H1 (cell line): ENCODE results near the gene ULK2. TPM values are rescaled to one million over a fixed set of nuclear protein-coding genes. Genes with fewer than 3 reads are reported as not detected.
A peak's percentile ranks its signal among the peaks of the same experiment; 100 is the strongest.

Experiments
- CTCF ChIA-PET: fragments of 300-600 bp; sonication (Branson Sonifier 250); formaldehyde crosslinking; loops from one replicate; lab custom pipeline; 2021; ENCODE audit not compliant: partially characterized antibody; lab: Charles Lee
- POLR2A ChIA-PET: fragments of 300-600 bp; sonication (Branson Sonifier 250); formaldehyde crosslinking; loops from one replicate; lab custom pipeline; 2021; ENCODE audit warnings: inconsistent platforms; ENCODE audit not compliant: partially characterized antibody; lab: Charles Lee
- DNase-seq, 2 experiments: peaks; one replicate each; pipeline versions ENCODE4 v3.0.0 to v3.0.0-alpha.2; 2010 to 2022; ENCODE audit warnings: low spot score in 2 of 2, low read depth in 1 of 2, mixed read lengths in 1 of 2
- FAIRE-seq: peaks from 2 replicates; lab custom pipeline; 2011; peaks lifted over from hg19 to GRCh38; lab: Jason Lieb, UNC
- H2AFZ ChIP-seq: 2 replicates; pipeline ENCODE4 v1.8.1; 2012; ENCODE audit warnings: low read length, inconsistent platforms
- H2AK5ac ChIP-seq: 2 replicates; pipeline ENCODE4 v1.6.1; 2013; ENCODE audit warnings: low read depth, low read length
- H2BK120ac ChIP-seq: replicated peaks from 2 replicates; pipeline ENCODE3; 2013; ENCODE audit warnings: low read depth, low read length, inconsistent platforms
- H2BK12ac ChIP-seq: 2 replicates; pipeline ENCODE4 v1.6.1; 2013; ENCODE audit warnings: low read depth, low read length
- H2BK15ac ChIP-seq: 2 replicates; pipeline ENCODE4 v1.6.1; 2013; ENCODE audit warnings: low read length
- H2BK20ac ChIP-seq: 2 replicates; pipeline ENCODE4 v1.6.1; 2013; ENCODE audit warnings: low read length
- H2BK5ac ChIP-seq: 2 replicates; pipeline ENCODE4 v1.6.1; 2013; ENCODE audit warnings: low read depth, low read length
- H3K14ac ChIP-seq: 2 replicates; pipeline ENCODE4 v1.6.1; 2013; ENCODE audit warnings: inconsistent platforms; ENCODE audit not compliant: insufficient read length
- H3K18ac ChIP-seq: 2 replicates; pipeline ENCODE4 v1.6.1; 2013; ENCODE audit warnings: low read length; ENCODE audit errors: extremely low read depth
- H3K23ac ChIP-seq: 2 replicates; pipeline ENCODE4 v1.6.1; 2013; ENCODE audit warnings: inconsistent platforms; ENCODE audit not compliant: insufficient read length
- H3K23me2 ChIP-seq: 2 replicates; pipeline ENCODE4 v1.6.1; 2013; ENCODE audit warnings: low read depth, low read length
- H3K27ac ChIP-seq: 2 replicates; pipeline ENCODE4 v1.6.1; 2011; ENCODE audit warnings: low read depth, low read length, inconsistent platforms
- H3K27me3 ChIP-seq, 4 experiments: replicated peaks in 1 of 4; 1 replicate in 1 of 4; 2 replicates in 3 of 4; pipeline versions ENCODE4 v1.6.1 to v1.8.1; 2011 to 2013; ENCODE audit warnings: low read length in 3 of 4, mild to moderate bottlenecking in 3 of 4, inconsistent platforms in 2 of 4, mixed read lengths in 2 of 4, moderate library complexity in 1 of 4; ENCODE audit not compliant: control insufficient read depth in 3 of 4, insufficient read depth in 3 of 4; ENCODE audit errors: extremely low read depth in 1 of 4
- H3K36me3 ChIP-seq, 4 experiments: 2 replicates each; pipeline versions ENCODE4 v1.6.1 to v1.8.1; 2011 to 2013; ENCODE audit warnings: mild to moderate bottlenecking in 4 of 4, low read length in 3 of 4, moderate library complexity in 2 of 4, control low read depth in 1 of 4, inconsistent platforms in 1 of 4; ENCODE audit not compliant: insufficient read depth in 4 of 4, control insufficient read depth in 2 of 4
- H3K4ac ChIP-seq: replicated peaks from 2 replicates; pipeline ENCODE3; 2013; ENCODE audit warnings: low read length, low read depth, mixed read lengths, inconsistent platforms; ENCODE audit not compliant: insufficient read length
- H3K4me1 ChIP-seq, 4 experiments: replicated peaks in 1 of 4; 1 replicate in 1 of 4; 2 replicates in 3 of 4; pipeline versions ENCODE4 v1.6.1 to v1.8.1; 2011 to 2013; ENCODE audit warnings: low read length in 3 of 4, inconsistent platforms in 2 of 4, mixed read lengths in 1 of 4; ENCODE audit not compliant: insufficient read depth in 4 of 4, control insufficient read depth in 3 of 4
- H3K4me2 ChIP-seq, 2 experiments: 2 replicates each; pipeline versions ENCODE4 v1.6.1 to v1.8.1; 2011 to 2013; ENCODE audit warnings: low read depth in 2 of 2, low read length in 2 of 2, control low read depth in 1 of 2, inconsistent platforms in 1 of 2, mild to moderate bottlenecking in 1 of 2; ENCODE audit not compliant: insufficient read depth in 1 of 2
- H3K4me3 ChIP-seq, 4 experiments: fragments of 200-600, 300-600 bp in 1 of 4; sonication (generic), shearing (Covaris generic), sonication (Bioruptor Twin) in 1 of 4; 2 replicates each; pipeline versions ENCODE4 v1.5.1 to v1.8.1; 2011 to 2016; ENCODE audit warnings: low read length in 4 of 4, low read depth in 3 of 4, control low read depth in 2 of 4, inconsistent platforms in 2 of 4, mild to moderate bottlenecking in 2 of 4, mixed read lengths in 1 of 4, moderate library complexity in 1 of 4; ENCODE audit not compliant: insufficient read depth in 2 of 4; ENCODE audit errors: extremely low read depth in 1 of 4
- H3K56ac ChIP-seq: replicated peaks from 2 replicates; pipeline ENCODE3; 2013; ENCODE audit warnings: low read depth, mild to moderate bottlenecking, mixed read lengths, low read length, inconsistent platforms; ENCODE audit not compliant: insufficient read length
- H3K79me1 ChIP-seq: 2 replicates; pipeline ENCODE4 v1.6.1; 2013; ENCODE audit warnings: low read depth, low read length, control low read depth
- H3K79me2 ChIP-seq, 2 experiments: 2 replicates each; pipeline versions ENCODE4 v1.6.1 to v1.8.1; 2012 to 2013; ENCODE audit warnings: low read length in 2 of 2, mild to moderate bottlenecking in 2 of 2, inconsistent platforms in 1 of 2; ENCODE audit not compliant: insufficient read depth in 2 of 2, control insufficient read depth in 1 of 2
- H3K9ac ChIP-seq, 4 experiments: replicated peaks in 1 of 4; 1 replicate in 1 of 4; 2 replicates in 3 of 4; pipeline versions ENCODE4 v1.6.1 to v1.8.1; 2011 to 2013; ENCODE audit warnings: low read depth in 3 of 4, low read length in 3 of 4, control low read depth in 2 of 4, mild to moderate bottlenecking in 2 of 4, moderate library complexity in 2 of 4, inconsistent platforms in 1 of 4; ENCODE audit errors: extremely low read depth in 1 of 4
- H3K9me3 ChIP-seq, 2 experiments: 2 replicates each; pipeline versions ENCODE4 v1.6.1 to v1.8.1; 2012 to 2013; ENCODE audit warnings: mild to moderate bottlenecking in 2 of 2, moderate library complexity in 2 of 2, control low read depth in 1 of 2, inconsistent platforms in 1 of 2, low read depth in 1 of 2, low read length in 1 of 2, mixed read lengths in 1 of 2; ENCODE audit not compliant: insufficient read depth in 2 of 2
- H4K20me1 ChIP-seq, 2 experiments: replicated peaks in 1 of 2; 2 replicates each; pipeline versions ENCODE3 to v1.8.1; 2011 to 2013; ENCODE audit warnings: inconsistent platforms in 2 of 2, low read length in 2 of 2, mild to moderate bottlenecking in 1 of 2; ENCODE audit not compliant: insufficient read depth in 2 of 2, control insufficient read depth in 1 of 2
- H4K5ac ChIP-seq: 2 replicates; pipeline ENCODE4 v1.6.1; 2013; ENCODE audit warnings: low read length, low read depth, mixed read lengths, inconsistent platforms; ENCODE audit not compliant: insufficient read length
- H4K8ac ChIP-seq: 2 replicates; pipeline ENCODE4 v1.8.0; 2013; ENCODE audit warnings: mild to moderate bottlenecking, moderate library complexity, low read length, inconsistent platforms; ENCODE audit not compliant: insufficient read depth; ENCODE audit errors: extremely low read depth
- H4K91ac ChIP-seq: replicated peaks from 2 replicates; pipeline ENCODE3; 2013; ENCODE audit warnings: low read length, mixed read lengths, inconsistent platforms; ENCODE audit not compliant: insufficient read length
- CTCF ChIP-seq, 3 experiments: IDR thresholded peaks; 1 replicate in 2 of 3; 2 replicates in 1 of 3; pipeline versions ENCODE4 v1.5.1 to v1.6.1; 2011; ENCODE audit warnings: low read length in 3 of 3, mild to moderate bottlenecking in 3 of 3, inconsistent platforms in 2 of 3, low read depth in 1 of 3, moderate library complexity in 1 of 3; ENCODE audit not compliant: insufficient read depth in 1 of 3; ENCODE audit errors: control extremely low read depth in 1 of 3
- E2F6 ChIP-seq: IDR thresholded peaks from 2 replicates; pipeline ENCODE4 v1.6.1; 2012; ENCODE audit warnings: inconsistent platforms
- GTF2F1 ChIP-seq: IDR thresholded peaks from 2 replicates; pipeline ENCODE4 v1.6.1; 2012; ENCODE audit warnings: low read depth, low read length, improper control_type of control experiment, borderline replicate concordance
- RAD21 ChIP-seq, 2 experiments: IDR thresholded peaks in 1 of 2; conservative IDR thresholded peaks in 1 of 2; 2 replicates each; pipeline ENCODE4 v1.6.1; 2011; ENCODE audit warnings: low read depth in 2 of 2, low read length in 2 of 2, improper control_type of control experiment in 1 of 2, inconsistent platforms in 1 of 2, mild to moderate bottlenecking in 1 of 2, moderate library complexity in 1 of 2
- WGBS, 2 experiments: shearing (Covaris generic) in 1 of 2; methylation state at CpG; one replicate each; pipeline versions ENCODE4 v1.1.6 to v1.1.7; 2013 to 2015; ENCODE audit warnings: low lambda C conversion rate in 2 of 2, mixed read lengths in 2 of 2, inconsistent platforms in 1 of 2, low coverage in 1 of 2, missing lambda C conversion rate in 1 of 2; ENCODE audit not compliant: insufficient replicate concordance in 2 of 2, insufficient coverage in 1 of 2, insufficient read length in 1 of 2; ENCODE audit errors: extremely low coverage in 1 of 2, missing lambda C conversion rate in 1 of 2; 5-methylcytosine and 5-hydroxymethylcytosine counted together
- polyA plus RNA-seq, 7 experiments: library from polyadenylated mRNA; depleted of rRNA in 3 of 7; stranded (reverse) in 5 of 7; unstranded in 2 of 7; fragments of >200 nt in 5 of 7; fragments of 200-250 nt in 2 of 7; gene quantifications; 1 replicate in 5 of 7; 2 replicates in 1 of 7; 4 replicates in 1 of 7; pipeline versions ENCODE4 v1.2.1 to v1.2.3, GENCODE V29; 2011 to 2013; ENCODE audit warnings: missing spikeins in 2 of 7, mixed read lengths in 2 of 7
- total RNA-seq: library from RNA; stranded (reverse); fragmentation: NEBNext Ultra II Directional; extraction: Animal tissue kit (Norgen Biotek cat#: 25700); gene quantifications from 2 replicates; pipeline ENCODE4 v1.2.1, GENCODE V29; 2021

The ULK2 gene
- total and polyA plus RNA-seq, 2 of the 8 experiments (the other 6 are each of a cell fraction or from before 2014, with no cell fraction given), result 5.3 to 9.8 TPM

DNA sequence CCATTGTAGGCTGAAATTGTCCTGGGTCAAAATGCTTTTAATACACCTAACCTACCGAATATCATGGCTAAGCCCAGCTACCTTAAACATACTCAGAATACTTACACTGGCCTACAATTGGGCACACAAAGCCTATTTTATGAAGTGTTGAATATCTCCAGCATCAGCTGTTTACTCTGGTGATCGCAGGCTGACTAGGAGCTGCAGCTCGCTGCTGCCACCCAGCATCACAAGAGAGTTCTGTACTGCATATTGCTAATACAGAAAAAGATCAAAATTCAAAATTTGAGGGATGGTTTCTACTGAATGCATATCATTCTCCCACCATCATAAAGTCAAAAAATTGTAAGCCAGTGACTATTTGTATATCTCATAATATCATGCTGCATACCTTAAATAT is 55.3 kb downstream of the ULK2 start:
- H3K79me2 ChIP-seq, result no peaks in the 10 kb centered on the region
- H3K27ac ChIP-seq, result no peak overlapping the region
- H2AK5ac ChIP-seq, result no peak overlapping the region
- H2BK5ac ChIP-seq, result no peak overlapping the region
- H2BK12ac ChIP-seq, result no peak overlapping the region
- no peak overlapping the region for H3K14ac ChIP-seq
- H3K23ac ChIP-seq, result no peak overlapping the region
- no peaks in the 10 kb centered on the region for H3K36me3 ChIP-seq
- no peak overlapping the region for H3K4ac ChIP-seq
- POLR2A ChIA-PET, result interaction anchor here (0.7 kb wide), 1 partner anchor 122 kb away, joined by 3 read pairs; no protein-coding TSS in a partner anchor
- H3K56ac ChIP-seq, result no peak overlapping the region
- CTCF ChIA-PET, result interaction anchor here (0.7 to 1.8 kb wide), 9 partner anchors 9 to 277 kb away, joined by 3 to 5 read pairs (median 3); no protein-coding TSS in a partner anchor
- H4K20me1 ChIP-seq, result no peaks in the 10 kb centered on the region
- H3K9ac ChIP-seq, result no peak overlapping the region
- FAIRE-seq (no peak), DNase-seq (no peak)
- no peaks in the 10 kb centered on the region for H3K79me1 ChIP-seq
- no peak overlapping the region for H4K91ac ChIP-seq
- TF ChIP-seq CTCF (IDR thresholded peaks at IDR 0.05; ENCODE audit: control extremely low read depth in 1 of 3, insufficient read depth in 1 of 3, low read depth in 1 of 3, low read length in 3 of 3) (peak; percentile 40 to 48 (median 47)), E2F6 (no peak), RAD21 (IDR thresholded peaks at IDR 0.05 in 1 of 2, conservative IDR thresholded peaks at IDR 0.05 in 1 of 2; ENCODE audit: low read depth in 2 of 2, low read length in 2 of 2) (peak; percentile 40 to 52; a peak in 3 of 4 replicates), GTF2F1 (no peak)
- H3K23me2 ChIP-seq, result no peaks in the 10 kb centered on the region
- H3K27me3 ChIP-seq, result no peaks in the 10 kb centered on the region
- 84% methylated on average over 3 of the region's 3 CpGs; no CpG with 5 or more reads in 1 of the 2 experiments for WGBS, 2 experiments
- no peak overlapping the region for H2BK120ac ChIP-seq
- H4K5ac ChIP-seq, result no peak overlapping the region
- H2AFZ ChIP-seq, result no peak overlapping the region
- no peaks in the 10 kb centered on the region for H3K9me3 ChIP-seq
- H3K4me3 ChIP-seq, result no peak overlapping the region
- H4K8ac ChIP-seq, result no peak overlapping the region
- H3K4me2 ChIP-seq, result no peak overlapping the region
- no peaks in the 10 kb centered on the region for H3K4me1 ChIP-seq
- no peak overlapping the region for H2BK15ac ChIP-seq
- H2BK20ac ChIP-seq, result no peak overlapping the region
- no peak overlapping the region for H3K18ac ChIP-seq
